HS-27A (cell line): ENCODE measurements around the gene CCDC74A.
"Not testable (repeated sequence)": the region's sequence is repeated elsewhere in the genome, so short reads cannot be mapped to it uniquely, and the experiment has no call there.

ENCODE experiments used
- DNase-seq: peaks from one replicate; pipeline ENCODE4 v3.0.0-alpha.2; 2012; ENCODE audit warnings: low read depth, missing footprints

Gene CCDC74A

GRCh38 chr2:131566371-131566770 lies 38.7 kb downstream of the CCDC74A start:
- DNase-seq = no peak

DNA sequence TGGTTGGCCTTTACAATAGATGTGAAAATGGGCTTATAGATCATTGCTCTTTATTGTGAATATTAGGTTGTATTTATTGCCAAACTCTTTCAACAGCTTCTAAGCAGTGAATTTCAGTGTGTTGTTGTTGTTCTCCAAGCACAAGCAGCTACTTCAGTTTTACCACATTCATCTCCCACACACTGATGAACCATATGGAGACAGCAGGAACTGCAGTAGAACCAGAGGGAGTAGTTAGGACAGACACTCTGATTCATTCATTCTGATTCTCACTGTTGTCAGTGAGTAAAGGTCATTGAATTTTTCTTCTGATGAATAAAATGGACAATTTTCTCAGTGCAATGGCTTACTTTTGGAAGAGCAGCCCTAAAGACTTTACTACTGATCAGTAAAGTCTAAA lies 40.2 kb downstream of the CCDC74A start:
- DNase-seq = no peak

DNA sequence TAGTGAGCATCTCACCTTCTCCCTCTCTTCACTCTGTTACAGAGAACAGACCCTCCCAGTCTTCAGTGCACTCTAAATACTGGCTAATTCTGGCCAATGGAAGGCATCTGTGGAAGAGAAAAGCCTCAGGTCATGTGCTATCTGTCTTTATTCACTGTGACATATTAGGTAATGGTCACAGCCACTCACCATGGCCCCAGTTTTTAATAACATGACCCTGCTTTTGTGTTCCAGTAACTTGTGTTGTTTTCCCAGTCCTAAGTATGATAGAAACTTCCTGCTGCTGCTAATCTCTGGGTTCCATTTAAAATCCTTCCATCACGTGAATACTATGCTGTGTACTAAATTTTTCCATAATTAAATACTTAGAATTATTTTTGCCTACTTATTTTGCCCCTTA lies 40.7 kb downstream of the CCDC74A start:
- DNase-seq = not testable (repeated sequence)

DNA sequence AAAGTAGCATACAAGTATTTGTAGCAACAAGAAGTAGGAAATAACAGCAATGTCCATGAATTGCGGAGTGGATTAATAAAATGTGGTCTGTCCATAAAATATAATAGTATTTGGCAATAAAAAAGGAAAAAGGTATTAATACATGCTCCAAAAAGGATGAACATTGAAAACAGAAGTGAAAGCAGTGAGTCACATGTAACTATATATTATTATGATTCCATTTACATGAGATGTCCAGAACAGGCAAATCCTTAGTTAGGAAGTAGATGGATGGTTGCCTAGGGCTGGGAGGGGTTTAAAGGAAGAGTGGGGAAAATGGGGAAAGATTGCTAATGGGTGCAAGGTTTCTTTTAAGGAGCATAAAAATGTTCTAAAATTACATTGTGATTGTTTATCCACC lies 44.5 kb downstream of the CCDC74A start:
- no peak for DNase-seq

- no peak for DNase-seq
These were observed 50.1 kb downstream of the CCDC74A start for GRCh38 chr2:131577812-131578211.

DNA sequence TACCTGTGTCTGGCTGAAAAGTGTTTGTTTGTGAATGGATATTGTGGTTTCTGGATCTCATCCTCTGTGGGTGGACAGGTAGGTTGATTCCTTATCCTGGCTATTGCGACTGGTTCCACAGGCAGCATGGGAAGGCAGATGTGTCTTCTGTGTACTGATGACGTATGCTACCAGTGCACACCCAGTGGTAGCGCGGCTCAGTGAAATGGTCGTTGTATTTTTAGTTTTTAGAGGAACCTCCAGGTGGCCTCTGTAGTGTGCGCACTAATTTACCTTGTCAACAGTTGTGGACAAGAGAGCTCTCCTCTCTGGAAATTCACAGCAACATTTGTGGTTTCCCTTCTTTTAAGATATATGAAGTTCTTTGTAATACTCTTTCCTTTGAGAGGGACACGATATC lies 52.5 kb downstream of the CCDC74A start:
- DNase-seq = no peak
